ENCODE results near the gene PCDHA5.
"Not testable (repeated sequence)": the region's sequence is repeated elsewhere in the genome, so short reads cannot be mapped to it uniquely, and the experiment has no call there.

The PCDHA5 gene

DNA sequence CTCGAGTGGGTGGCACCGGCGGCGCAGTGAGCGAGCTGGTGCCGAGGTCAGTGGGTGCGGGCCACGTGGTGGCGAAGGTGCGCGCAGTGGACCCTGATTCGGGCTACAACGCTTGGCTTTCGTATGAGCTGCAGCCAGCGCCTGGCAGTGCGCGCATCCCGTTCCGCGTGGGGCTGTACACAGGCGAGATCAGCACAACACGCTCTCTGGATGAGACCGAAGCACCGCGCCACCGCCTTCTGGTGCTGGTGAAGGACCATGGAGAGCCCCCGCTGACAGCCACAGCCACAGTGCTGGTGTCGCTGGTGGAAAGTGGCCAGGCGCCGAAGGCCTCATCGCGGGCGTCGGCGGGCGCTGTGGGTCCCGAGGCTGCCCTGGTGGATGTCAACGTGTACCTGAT is 2.1 kb downstream of the PCDHA5 start:
- no peak for DNase-seq (ENCODE audit: low spot score)

- DNase-seq (ENCODE audit: low spot score): no peak
Measured at GRCh38 chr5:140827704-140828361, 6.4 kb downstream of the PCDHA5 start, which contains the start of gene PCDHA6. PCDHA6 (plus strand) TSS chr5:140827960; CDS start chr5:140828092, 132 bp downstream.

DNA sequence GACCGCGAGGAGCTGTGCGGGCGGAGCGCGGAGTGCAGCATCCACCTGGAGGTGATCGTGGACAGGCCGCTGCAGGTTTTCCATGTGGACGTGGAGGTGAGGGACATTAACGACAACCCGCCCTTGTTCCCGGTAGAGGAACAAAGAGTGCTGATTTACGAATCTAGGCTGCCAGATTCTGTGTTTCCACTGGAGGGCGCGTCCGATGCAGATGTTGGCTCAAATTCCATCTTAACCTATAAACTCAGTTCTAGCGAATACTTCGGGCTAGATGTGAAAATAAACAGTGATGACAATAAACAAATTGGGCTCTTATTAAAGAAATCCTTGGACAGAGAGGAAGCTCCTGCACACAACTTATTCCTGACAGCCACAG is 6.9 kb downstream of the PCDHA5 start:
- no peak for DNase-seq (ENCODE audit: low spot score)

DNA sequence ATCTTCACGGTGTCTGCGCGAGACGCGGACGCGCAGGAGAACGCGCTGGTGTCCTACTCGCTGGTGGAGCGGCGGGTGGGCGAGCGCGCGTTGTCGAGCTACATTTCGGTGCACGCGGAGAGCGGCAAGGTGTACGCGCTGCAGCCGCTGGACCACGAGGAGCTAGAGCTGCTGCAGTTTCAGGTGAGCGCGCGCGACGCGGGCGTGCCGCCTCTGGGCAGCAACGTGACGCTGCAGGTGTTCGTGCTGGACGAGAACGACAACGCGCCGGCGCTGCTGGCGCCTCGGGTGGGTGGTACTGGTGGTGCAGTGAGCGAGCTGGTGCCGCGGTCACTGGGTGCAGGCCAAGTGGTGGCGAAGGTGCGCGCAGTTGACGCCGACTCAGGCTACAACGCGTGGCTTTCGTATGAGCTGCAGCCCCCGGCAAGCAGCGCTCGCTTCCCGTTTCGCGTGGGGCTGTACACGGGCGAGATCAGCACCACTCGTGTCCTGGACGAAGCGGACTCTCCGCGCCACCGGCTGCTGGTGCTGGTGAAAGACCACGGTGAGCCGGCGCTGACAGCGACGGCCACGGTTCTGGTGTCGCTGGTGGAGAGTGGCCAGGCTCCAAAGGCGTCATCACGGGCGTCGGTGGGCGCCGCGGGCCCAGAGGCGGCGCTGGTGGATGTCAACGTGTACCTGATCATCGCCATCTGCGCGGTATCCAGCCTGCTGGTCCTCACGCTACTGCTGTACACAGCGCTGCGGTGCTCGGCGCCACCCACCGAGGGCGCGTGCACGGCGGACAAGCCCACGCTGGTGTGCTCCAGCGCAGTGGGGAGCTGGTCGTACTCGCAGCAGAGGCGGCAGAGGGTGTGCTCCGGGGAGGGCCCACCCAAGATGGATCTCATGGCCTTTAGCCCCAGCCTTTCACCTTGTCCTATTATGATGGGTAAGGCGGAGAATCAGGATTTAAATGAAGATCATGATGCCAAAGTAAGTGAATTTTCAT is 8.4 kb downstream of the PCDHA5 start:
- not testable (repeated sequence) for DNase-seq (ENCODE audit: low spot score)

- DNase-seq (ENCODE audit: low spot score): no peak
Measured at GRCh38 chr5:140833993-140834392, 12.6 kb downstream of the PCDHA5 start, which contains the start of gene PCDHA7. PCDHA7 (plus strand) TSS chr5:140834269; CDS start chr5:140834384, 115 bp downstream.

DNA sequence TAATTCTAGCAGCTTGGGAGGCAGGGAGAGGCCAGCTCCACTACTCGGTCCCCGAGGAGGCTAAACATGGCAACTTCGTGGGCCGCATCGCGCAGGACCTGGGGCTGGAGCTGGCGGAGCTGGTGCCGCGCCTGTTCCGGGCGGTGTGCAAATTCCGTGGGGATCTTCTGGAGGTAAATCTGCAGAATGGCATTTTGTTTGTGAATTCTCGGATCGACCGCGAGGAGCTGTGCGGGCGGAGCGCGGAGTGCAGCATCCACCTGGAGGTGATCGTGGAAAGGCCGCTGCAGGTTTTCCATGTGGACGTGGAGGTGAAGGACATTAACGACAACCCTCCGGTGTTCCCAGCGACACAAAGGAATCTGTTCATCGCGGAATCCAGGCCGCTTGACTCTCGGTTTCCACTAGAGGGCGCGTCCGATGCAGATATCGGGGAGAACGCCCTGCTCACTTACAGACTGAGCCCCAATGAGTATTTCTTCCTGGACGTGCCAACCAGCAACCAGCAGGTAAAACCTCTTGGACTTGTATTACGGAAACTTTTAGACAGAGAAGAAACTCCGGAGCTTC is 13.1 kb downstream of the PCDHA5 start:
- not testable (repeated sequence) for DNase-seq (ENCODE audit: low spot score)

DNA sequence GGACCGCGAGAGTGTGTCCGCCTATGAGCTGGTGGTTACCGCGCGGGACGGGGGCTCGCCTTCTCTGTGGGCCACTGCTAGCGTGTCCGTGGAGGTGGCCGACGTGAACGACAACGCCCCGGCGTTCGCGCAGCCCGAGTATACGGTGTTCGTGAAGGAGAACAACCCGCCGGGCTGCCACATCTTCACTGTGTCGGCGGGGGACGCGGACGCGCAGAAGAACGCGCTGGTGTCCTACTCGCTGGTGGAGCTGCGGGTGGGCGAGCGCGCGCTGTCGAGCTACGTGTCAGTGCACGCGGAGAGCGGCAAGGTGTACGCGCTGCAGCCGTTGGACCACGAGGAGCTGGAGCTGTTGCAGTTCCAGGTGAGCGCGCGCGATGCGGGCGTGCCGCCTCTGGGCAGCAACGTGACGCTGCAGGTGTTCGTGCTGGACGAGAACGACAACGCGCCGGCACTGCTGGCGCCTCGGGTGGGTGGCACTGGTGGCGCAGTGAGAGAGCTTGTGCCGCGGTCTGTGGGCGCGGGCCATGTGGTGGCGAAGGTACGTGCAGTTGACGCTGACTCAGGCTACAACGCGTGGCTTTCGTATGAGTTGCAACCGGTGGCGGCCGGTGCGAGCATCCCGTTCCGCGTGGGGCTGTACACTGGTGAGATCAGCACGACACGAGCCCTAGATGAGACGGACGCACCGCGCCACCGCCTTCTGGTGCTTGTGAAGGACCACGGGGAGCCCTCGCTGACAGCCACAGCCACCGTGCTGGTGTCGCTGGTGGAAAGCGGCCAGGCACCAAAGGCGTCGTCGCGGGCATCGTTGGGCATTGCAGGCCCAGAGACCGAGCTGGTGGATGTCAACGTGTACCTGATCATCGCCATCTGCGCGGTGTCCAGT is 14.5 kb downstream of the PCDHA5 start:
- no peak for DNase-seq (ENCODE audit: low spot score)

DNA sequence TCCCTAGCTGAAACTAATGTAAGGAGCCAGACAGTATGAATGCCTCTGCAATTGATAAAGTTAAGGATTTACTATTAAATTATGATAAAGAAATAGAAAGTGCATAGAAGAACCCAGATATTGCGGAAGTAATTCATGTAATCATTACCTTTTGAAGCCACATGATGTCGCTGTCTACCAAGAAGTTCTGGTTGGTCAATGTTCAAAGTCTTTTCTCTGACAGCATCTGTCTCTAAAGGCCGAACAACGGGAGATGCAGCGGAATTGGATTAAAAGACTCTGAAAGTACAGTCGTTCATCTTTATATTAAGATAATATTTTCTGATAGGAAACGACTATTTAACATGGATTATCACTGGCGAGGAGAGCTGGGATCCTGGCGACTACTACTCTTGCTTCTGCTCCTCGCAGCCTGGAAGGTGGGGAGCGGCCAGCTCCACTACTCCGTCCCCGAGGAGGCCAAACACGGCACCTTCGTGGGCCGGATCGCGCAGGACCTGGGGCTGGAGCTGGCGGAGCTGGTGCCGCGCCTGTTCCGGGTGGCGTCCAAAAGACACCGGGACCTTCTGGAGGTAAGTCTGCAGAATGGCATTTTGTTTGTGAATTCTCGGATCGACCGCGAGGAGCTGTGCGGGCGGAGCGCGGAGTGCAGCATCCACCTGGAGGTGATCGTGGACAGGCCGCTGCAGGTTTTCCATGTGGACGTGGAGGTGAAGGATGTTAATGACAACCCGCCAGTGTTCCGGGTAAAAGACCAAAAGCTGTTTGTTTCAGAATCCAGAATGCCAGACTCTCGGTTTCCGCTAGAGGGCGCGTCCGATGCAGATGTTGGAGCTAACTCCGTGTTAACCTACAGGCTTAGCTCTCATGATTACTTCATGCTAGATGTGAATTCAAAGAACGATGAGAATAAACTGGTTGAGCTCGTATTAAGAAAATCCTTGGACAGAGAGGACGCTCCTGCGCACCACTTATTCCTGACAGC is 19.9 kb downstream of the PCDHA5 start, which contains the start of gene PCDHA8:
Gene PCDHA8 (plus strand): TSS at position 210 of the 985 bp plus-strand sequence. CDS start 135 bp downstream, at position 345.
- DNase-seq (ENCODE audit: low spot score): peak; percentile 81

DNA sequence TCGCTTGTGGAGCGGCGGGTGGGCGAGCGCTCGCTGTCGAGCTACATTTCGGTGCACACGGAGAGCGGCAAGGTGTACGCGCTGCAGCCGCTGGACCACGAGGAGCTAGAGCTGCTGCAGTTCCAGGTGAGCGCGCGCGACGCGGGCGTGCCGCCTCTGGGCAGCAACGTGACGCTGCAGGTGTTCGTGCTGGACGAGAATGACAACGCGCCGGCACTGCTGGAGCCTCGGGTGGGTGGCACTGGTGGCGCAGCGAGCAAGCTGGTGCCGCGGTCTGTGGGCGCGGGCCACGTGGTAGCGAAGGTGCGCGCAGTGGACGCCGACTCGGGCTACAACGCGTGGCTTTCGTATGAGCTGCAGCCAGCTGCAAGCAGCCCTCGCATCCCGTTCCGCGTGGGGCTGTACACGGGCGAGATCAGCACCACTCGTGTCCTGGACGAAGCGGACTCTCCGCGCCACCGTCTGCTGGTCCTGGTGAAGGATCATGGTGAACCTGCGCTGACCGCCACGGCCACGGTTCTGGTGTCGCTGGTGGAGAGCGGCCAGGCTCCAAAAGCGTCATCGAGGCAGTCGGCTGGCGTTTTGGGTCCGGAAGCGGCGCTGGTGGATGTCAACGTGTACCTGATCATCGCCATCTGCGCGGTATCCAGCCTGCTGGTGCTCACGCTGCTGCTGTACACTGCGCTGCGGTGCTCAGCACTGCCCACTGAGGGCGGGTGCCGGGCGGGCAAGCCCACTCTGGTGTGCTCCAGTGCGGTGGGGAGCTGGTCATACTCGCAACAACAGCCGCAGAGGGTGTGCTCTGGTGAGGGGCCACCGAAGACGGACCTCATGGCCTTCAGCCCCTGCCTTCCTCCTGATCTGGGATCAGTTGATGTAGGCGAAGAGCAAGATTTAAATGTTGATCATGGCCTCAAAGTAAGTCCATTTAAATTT is 21.7 kb downstream of the PCDHA5 start:
- no peak for DNase-seq (ENCODE audit: low spot score)

DNA sequence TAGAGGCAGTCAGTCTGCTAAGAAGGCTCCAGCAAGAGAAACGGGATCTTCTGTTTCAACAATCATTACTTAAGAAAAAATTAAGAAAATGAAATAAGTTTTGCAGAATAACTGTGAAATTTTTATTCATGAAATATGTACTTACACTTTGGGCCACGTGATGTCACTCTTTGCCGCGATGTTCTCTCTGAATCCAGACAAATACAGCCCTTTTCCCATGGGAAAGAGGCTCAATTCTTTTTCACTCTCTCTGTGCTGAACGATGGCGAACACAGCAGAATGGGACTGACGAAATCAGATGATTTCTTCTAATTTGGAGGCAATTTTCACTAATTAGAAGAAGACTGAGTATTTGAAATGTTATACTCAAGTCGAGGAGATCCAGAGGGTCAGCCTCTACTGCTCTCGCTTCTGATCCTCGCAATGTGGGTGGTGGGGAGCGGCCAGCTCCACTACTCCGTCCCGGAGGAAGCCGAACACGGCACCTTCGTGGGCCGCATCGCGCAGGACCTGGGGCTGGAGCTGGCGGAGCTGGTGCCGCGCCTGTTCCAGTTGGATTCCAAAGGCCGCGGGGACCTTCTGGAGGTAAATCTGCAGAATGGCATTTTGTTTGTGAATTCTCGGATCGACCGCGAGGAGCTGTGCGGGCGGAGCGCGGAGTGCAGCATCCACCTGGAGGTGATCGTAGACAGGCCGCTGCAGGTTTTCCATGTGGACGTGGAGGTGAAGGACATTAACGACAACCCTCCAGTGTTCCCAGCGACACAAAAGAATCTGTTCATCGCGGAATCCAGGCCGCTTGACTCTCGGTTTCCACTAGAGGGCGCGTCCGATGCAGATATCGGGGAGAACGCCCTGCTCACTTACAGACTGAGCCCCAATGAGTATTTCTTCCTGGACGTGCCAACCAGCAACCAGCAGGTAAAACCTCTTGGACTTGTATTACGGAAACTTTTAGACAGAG is 27.0 kb downstream of the PCDHA5 start, which contains the start of gene PCDHA9:
Gene PCDHA9 (plus strand): TSS at position 244 of the 964 bp plus-strand sequence. CDS start 114 bp downstream, at position 358.
- not testable (repeated sequence) for DNase-seq (ENCODE audit: low spot score)

GRCh38 chr5:140849831-140850634 is 28.6 kb downstream of the PCDHA5 start:
- DNase-seq (ENCODE audit: low spot score): not testable (repeated sequence)

- DNase-seq (ENCODE audit: low spot score): no peak
Measured at GRCh38 chr5:140855772-140856674, 34.6 kb downstream of the PCDHA5 start, which contains the start of gene PCDHA10. PCDHA10 (plus strand) TSS chr5:140855897; CDS start chr5:140856049, 152 bp downstream.

DNA sequence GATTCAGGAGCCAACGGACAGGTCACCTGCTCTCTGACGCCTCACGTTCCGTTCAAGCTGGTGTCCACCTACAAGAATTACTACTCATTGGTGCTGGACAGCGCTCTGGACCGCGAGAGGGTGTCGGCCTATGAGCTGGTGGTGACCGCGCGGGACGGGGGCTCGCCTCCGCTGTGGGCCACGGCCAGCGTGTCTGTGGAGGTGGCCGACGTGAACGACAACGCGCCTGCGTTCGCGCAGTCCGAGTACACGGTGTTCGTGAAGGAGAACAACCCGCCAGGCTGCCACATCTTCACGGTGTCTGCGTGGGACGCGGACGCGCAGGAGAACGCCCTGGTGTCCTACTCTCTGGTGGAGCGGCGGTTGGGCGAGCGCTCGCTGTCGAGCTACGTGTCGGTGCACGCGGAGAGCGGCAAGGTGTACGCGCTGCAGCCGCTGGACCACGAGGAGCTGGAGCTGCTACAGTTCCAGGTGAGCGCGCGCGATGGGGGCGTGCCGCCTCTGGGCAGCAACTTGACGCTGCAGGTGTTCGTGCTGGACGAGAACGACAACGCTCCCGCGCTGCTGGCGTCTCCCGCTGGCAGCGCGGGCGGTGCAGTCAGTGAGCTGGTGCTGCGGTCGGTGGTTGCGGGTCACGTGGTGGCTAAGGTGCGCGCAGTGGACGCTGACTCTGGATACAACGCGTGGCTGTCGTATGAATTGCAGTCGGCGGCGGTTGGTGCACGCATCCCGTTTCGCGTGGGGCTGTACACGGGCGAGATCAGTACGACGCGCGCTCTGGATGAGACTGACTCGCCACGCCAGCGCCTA is 36.0 kb downstream of the PCDHA5 start:
- DNase-seq (ENCODE audit: low spot score): no peak

- no peak for DNase-seq (ENCODE audit: low spot score)
Measured at GRCh38 chr5:140857987-140858240, 36.5 kb downstream of the PCDHA5 start.
